RWPE1 (cell line): ENCODE data around the gene ST7L.
"Not testable (repeated sequence)": the region's sequence is repeated elsewhere in the genome, so short reads cannot be mapped to it uniquely, and the experiment has no call there.

Experiments used
- CTCF ChIA-PET: fragments of 350-600 bp; sonication (Branson Sonifier 250); formaldehyde crosslinking; extraction: SDS; loops from one replicate; lab custom pipeline; 2021; lab: Yijun Ruan, JAX
- POLR2A ChIA-PET: fragments of 400-600 bp; formaldehyde crosslinking; extraction: SDS; loops from one replicate; lab custom pipeline; 2020; ENCODE audit warnings: antibody characterized with exemption; ENCODE audit not compliant: low non-redundant PET; lab: Yijun Ruan, JAX
- DNase-seq: peaks from one replicate; pipeline ENCODE4 v3.0.0; 2012; ENCODE audit warnings: low spot score
- H3K27ac ChIP-seq: fragments of 450-650 bp; 2 replicates; pipeline ENCODE4 v1.5.1; 2017
- TF ChIP-seq, protein P1 (sequence below): fragments of 450-650 bp; conservative IDR thresholded peaks from 2 replicates; pipeline ENCODE4 v1.5.1; 2017; ENCODE audit warnings: low read depth, mild to moderate bottlenecking

ST7L gene

DNA sequence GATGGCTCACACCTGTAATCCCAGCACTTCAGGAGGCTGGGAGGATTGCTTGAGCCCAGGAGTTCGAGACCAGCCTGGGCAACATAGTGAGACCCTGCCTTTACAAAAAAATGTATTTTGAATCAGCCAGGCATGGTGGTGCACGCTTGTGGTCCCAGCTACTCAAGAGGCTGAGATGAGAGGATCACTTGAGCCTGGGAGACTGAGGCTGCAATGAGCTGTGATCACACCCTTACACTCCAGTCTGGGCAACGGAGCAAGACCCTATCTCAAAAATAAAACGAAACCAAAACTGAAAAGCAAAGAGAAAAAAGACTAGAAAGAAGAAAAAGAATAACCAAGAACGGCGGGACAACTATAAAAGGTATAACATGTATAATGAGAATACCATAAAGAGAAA lies 125.6 kb downstream of the ST7L start:
- no peak overlapping the region for H3K27ac ChIP-seq
- no peak for DNase-seq
- POLR2A ChIA-PET, result no interaction called here
- CTCF ChIA-PET, result interaction anchor here (1.3 kb wide), 1 partner anchor 12 kb away, joined by 3 read pairs; no protein-coding TSS in a partner anchor
- TF ChIP-seq, protein P1, sequence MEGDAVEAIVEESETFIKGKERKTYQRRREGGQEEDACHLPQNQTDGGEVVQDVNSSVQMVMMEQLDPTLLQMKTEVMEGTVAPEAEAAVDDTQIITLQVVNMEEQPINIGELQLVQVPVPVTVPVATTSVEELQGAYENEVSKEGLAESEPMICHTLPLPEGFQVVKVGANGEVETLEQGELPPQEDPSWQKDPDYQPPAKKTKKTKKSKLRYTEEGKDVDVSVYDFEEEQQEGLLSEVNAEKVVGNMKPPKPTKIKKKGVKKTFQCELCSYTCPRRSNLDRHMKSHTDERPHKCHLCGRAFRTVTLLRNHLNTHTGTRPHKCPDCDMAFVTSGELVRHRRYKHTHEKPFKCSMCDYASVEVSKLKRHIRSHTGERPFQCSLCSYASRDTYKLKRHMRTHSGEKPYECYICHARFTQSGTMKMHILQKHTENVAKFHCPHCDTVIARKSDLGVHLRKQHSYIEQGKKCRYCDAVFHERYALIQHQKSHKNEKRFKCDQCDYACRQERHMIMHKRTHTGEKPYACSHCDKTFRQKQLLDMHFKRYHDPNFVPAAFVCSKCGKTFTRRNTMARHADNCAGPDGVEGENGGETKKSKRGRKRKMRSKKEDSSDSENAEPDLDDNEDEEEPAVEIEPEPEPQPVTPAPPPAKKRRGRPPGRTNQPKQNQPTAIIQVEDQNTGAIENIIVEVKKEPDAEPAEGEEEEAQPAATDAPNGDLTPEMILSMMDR, result no peak

DNA sequence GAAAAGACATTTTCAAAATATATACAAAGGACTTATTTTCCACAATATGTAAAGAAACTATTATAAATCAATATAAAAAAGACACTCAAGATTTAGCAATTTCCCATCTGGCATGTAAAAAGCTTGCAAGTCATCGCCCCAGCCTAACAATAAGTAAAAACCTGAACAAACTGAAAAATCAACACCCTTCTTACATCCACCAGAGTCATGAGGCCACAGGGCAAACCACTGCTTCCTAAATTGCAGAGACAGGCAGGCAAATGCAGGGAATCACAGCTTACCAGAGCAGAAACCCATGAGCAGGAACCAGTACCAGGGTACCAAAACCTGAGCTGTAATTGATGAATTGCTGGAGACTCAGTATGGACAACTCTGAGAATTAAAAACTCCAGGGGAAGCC lies 126.9 kb downstream of the ST7L start:
- TF ChIP-seq, protein P1, result no peak
- ChIA-PET CTCF (interaction anchor here (1.0 to 2.6 kb wide), 3 partner anchors 10 to 98 kb away, joined by 3 to 8 read pairs (median 7); no protein-coding TSS in a partner anchor), POLR2A (no interaction called here)
- DNase-seq, result no peak
- no peak overlapping the region for H3K27ac ChIP-seq

DNA sequence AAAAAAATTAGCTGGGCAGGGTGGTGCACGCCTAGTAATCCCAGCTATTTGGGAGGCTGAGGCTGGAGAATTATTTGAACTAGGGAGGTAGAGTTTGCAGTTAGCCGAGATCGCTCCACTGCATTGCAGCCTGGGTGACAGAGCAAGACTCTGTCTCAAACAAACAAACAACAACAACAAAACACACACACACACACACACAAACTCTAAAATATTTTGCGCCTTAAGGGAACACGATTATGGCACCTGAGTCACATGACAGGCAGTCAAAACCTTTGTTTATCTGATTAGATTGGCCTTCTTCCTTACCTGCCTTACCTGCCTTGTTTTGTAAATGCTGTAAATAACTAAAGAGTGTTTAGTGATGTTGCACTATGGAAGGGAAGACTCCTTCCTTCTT lies 130.8 kb downstream of the ST7L start:
- DNase-seq, result no peak
- no peak overlapping the region for H3K27ac ChIP-seq
- ChIA-PET CTCF (interaction anchor here (1.6 kb wide), 1 partner anchor 22 kb away, joined by 4 read pairs; no protein-coding TSS in a partner anchor), POLR2A (interaction anchor here (0.6 kb wide), 1 partner anchor 49 kb away, joined by 3 read pairs; no protein-coding TSS in a partner anchor)
- TF ChIP-seq, protein P1, result no peak

DNA sequence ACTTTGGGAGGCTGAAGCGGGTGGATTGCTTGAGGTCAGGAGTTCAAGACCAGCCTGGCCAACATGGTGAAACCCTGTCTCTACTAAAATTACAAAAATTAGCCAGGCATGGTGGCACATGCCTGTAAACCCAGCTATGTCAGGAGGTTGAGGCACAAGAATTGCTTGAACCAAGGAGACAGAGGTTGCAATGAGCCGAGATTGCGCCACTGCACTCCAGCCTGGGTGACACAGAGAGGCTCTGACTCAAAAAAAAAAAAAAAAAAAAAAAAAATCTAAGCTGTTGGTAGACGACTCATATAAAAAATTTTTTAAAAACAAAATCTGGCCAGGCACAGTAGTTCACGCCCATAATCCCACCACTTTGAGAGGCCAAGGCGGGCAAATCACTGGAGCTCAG lies 131.3 kb downstream of the ST7L start:
- ChIA-PET CTCF (interaction anchor here (1.6 kb wide), 1 partner anchor 22 kb away, joined by 4 read pairs; no protein-coding TSS in a partner anchor), POLR2A (interaction anchor here (0.6 kb wide), 1 partner anchor 49 kb away, joined by 3 read pairs; no protein-coding TSS in a partner anchor)
- DNase-seq, H3K27ac ChIP-seq: not testable (repeated sequence)

DNA sequence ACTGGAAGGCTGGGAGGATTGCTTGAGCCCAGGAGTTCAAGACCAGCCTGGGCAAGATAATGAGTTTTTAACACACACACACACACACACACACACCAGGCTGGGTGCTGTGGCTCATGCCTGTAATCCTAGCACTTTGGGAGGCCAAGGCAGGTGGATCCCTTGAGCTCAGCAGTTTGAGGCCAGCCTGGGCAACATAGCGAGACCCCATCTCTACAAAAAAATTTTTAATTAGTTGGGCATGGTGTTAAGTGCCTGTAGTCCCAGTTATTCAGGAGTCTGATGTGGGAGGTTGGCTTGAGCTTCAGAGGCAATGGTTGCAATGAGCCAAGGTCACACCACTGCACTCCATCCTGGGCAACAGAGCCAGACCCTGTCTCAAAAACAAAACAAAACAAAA lies 132.9 kb downstream of the ST7L start:
- not testable (repeated sequence) for H3K27ac ChIP-seq, DNase-seq
- ChIA-PET CTCF (interaction anchor here (0.6 kb wide), 1 partner anchor 1313 kb away, joined by 4 read pairs; no protein-coding TSS in a partner anchor), POLR2A (interaction anchor here (0.6 kb wide), 1 partner anchor 107 kb away, joined by 17 read pairs; no protein-coding TSS in a partner anchor)

DNA sequence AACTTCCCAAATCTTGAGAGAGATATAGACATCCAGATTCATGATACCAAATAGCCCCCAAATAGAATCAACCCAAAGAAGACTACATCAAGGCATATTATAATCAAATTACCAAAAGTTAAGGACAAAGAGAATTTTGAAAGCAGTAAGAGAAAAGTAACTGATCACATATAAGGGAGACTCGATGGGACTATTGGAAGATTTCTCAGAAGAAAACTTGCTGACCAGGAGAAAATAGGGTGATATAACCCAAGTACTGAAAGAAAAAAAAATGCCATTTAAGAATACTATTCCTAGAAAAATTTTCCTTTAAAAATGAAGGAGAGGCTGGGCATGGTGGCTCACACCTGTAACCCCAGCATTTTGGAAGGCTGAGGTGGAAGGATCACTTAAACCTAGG lies 140.6 kb downstream of the ST7L start:
- CTCF ChIA-PET, result no interaction called here
- POLR2A ChIA-PET, result no interaction called here
- TF ChIP-seq, protein P1, result no peak
- H3K27ac ChIP-seq, result no peak overlapping the region
- no peak for DNase-seq

DNA sequence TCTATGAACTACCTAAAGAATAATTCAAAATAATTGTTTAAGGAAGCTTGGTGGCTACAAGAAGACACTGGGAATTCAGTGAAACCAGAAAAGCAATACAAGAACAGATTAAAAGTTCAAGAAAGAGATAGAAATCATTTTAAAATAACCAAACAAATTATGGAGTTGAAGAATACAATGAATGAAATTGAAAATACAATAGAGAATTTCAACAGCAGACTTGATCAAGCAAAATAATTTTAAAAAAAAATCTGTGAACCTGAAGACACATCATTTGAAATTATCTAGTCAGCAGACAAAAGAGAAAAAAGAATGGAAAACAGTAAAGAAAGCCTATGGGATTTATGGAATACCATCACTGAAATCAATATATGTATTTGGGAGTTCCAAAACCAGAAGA lies 141.4 kb downstream of the ST7L start:
- ChIA-PET POLR2A (interaction anchor here (0.6 kb wide), 1 partner anchor 89 kb away, joined by 3 read pairs; no protein-coding TSS in a partner anchor), CTCF (no interaction called here)
- no peak overlapping the region for H3K27ac ChIP-seq
- no peak for DNase-seq
- TF ChIP-seq, protein P1, result no peak
